HG02884 (cell line): ENCODE measurements around the gene CCDC71.

Experiments used
- ATAC-seq: cut with Tn5 transposase; IDR thresholded peaks from one replicate; pipeline ENCODE4 v1.9.1; 2021; ENCODE audit warnings: mild to moderate bottlenecking, moderate library complexity; ENCODE audit not compliant: unreplicated experiment

CCDC71 gene

DNA sequence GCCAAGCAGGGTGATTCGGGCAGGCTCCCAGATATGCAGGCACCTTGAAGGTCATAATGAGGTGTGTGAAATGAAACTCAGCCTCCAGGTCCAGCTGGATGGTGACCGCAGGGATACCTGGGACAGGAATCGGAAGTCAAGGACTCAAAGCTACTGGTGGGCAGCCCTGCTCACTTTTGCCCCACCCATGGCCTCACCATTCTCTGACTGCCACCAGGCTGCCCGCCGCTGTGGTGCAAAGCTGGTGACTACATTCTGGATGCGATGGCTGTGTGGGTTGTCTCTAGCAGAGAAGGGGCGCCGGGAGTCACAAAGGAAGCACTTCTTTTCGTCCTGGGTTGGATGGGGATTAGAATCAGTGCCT, 34.1 kb downstream of the CCDC71 start:
- no peak for ATAC-seq

DNA sequence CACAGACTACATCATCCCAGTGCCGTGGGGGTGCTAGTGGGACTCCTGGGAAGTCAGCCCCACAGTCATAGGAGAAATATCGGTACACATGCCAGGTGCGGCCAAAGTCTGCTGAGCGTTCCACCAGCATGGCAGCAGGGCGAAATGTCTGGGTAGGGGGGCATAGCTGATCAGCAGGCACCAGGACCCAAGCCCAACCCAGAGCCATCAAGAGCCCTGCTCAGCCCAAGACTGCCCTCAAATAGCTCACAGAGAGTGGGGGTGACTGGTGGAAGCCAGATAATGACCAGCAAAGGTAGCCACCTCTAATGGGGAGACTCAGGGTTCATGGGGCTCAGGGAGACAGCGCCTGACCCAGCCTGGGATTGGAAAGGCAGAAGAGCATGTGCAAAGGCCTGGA, 34.6 kb downstream of the CCDC71 start:
- ATAC-seq: no peak

DNA sequence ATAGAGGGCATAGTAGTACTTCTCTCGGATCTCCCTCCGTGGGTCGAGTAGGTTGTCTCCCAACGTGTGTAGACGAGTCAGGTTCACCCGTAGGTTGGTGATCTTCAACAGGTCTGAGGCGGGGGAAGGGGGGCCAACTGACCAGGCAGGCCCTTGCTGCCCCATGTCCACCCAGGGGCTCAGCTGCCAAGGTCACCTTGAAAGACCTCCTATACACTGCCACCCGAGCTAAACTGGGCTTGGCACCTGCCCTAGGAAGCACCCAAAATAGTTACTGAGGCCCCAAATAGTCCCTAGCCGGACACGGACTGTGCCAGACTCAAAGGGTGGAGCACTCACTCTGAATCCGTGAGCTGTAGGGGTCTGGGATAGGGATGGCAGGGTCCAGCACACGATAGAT, 35.1 kb downstream of the CCDC71 start:
- no peak for ATAC-seq

GRCh38 chr3:49124991-49125670, 41.0 kb downstream of the CCDC71 start:
- ATAC-seq: no peak

DNA sequence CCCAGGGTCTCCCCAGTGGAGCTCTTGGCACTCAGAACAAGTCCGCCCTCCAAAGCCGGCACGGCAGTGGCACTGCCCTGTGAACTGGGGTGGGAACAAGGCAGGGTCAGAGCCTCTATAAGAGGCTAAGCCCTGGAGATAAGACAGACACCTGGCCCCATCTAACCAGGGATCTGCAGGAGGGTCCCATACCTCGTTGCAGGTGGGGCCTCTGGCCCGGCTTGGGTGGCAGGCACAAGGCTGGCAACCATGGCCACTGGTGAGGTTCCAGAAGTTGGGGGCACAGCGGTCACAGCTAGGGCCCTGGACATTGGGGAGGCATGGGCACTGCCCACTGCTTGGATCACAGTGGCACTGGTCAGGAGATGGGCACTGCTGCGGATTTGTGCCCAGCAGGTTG, 41.9 kb downstream of the CCDC71 start:
- ATAC-seq: no peak

- ATAC-seq: no peak
Measured at GRCh38 chr3:49123687-49124086, 42.4 kb downstream of the CCDC71 start.

DNA sequence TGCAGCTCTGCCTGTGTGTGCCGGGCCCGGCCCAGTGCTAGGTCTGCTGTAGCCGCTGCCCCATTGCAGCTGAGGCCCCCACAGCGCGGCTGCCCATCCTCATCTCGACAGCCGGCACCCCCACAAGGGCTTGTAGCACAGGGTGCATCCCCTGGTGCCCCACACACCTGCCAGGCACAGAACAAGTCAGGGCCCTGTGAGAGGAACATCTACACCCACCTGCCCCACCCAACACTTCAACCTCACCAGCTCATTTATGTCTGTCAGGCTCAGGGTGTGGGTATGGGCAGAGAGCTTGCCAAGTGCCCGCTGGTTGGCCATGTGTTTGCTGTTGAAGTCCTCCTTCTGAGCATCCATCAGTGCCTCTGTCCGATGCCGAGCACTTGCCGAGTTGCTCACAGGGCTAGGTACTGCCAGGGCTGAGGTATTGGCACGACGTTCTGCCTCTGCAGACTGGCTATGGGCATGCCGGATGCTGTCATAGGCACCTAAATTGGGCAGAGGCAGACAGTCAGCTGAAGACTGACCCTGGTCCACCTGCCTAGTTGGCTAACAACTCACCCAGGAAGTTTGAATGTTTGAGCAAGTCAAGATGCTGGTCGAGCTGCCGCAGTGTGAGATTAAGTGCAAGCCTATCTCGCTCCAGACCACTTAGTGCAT, 43.1 kb downstream of the CCDC71 start:
- no peak for ATAC-seq

- ATAC-seq: no peak
Measured at GRCh38 chr3:49122451-49122850, 43.7 kb downstream of the CCDC71 start.

GRCh38 chr3:49122022-49122421, 44.1 kb downstream of the CCDC71 start:
- ATAC-seq: no peak

- ATAC-seq: peak; percentile 3
Measured at GRCh38 chr3:49121132-49121736, 44.9 kb downstream of the CCDC71 start.

DNA sequence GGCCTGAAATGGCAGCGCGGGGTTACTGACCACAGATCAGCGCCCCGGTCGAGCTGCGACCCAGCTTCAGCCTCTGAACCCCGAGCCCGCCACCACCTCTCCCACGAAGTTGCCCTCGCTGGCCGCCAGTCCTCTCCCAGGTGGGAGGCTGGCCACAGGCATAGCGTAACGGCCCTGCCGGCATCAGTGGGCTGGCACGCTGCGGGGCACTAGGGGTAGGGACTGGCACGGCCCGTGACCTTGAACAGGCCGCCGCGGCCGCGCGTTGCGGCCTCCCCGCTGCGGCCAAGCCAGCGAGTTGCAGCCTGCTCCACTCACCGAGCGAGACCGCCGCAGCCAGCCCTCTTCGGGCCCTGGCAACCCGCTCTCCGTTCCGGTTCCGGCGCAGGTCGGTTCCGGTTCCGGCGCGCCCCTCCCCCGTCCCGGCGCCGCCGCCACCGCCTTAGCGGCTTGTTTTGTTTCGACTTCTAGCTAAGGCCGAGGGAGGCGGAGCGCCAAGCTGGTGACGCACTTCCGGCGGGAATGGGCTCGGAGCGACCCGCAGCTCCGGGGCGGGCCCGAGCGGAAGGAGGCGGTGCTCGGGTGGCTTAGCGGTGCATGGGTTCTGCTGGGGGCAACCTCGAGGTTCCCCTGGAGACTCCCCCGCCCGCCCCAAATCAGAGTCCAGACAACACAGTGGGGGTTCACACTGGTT, 45.5 kb downstream of the CCDC71 start, which contains the start of gene USP19:
USP19 (minus strand) TSS at position 386 of the 694 bp plus-strand sequence. CDS start 1,678 bp downstream, outside the sequence.
- peak; percentile 80 for ATAC-seq

GRCh38 chr3:49120096-49120437, 46.1 kb downstream of the CCDC71 start:
- ATAC-seq: peak; percentile 9

DNA sequence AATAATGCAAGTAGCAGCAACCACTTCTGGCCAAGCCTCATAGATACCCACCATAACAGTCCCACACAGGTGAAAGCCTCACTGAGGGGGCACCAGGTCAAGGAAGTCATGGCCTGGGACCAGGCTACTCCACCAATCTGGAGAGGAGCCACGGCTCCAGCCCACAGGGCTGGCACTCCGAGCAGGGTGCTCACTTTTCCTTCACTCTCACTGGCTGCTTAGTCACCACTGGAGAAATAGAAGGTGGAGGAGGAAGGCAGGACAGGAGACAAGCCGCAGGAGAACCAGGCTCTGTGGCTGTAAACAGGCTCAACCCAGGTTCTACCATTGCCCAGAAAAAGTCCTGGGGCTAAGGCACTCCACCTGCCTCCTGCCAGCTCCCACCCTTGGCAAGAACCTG, 46.7 kb downstream of the CCDC71 start:
- no peak for ATAC-seq

DNA sequence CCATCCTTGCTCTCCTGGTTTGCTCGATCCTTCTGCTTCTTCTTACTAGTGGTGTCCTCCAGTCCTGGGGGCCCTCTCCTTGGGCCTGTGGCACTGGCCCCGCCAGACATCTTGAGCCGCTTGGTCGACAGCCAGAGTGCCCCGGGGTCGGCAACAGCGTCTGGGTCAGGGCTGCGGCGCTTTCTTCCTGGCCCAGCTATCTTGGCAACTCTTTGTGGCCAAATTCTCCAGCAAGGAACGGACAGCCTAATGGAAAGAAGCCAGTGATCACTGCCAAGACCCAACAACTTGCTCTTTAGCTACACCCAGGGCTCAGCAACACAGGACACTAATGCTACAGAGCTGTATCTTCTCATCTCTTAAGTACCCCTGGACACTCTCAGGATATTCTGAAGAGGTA, 47.1 kb downstream of the CCDC71 start:
- no peak for ATAC-seq
